Epidermal melanocyte (primary cell): ENCODE results near the gene AGMAT.

ENCODE experiments used
- DNase-seq: peaks from one replicate; pipeline ENCODE4 v3.0.0; 2011; ENCODE audit warnings: low spot score; ENCODE audit not compliant: insufficient read length

Gene AGMAT

DNA sequence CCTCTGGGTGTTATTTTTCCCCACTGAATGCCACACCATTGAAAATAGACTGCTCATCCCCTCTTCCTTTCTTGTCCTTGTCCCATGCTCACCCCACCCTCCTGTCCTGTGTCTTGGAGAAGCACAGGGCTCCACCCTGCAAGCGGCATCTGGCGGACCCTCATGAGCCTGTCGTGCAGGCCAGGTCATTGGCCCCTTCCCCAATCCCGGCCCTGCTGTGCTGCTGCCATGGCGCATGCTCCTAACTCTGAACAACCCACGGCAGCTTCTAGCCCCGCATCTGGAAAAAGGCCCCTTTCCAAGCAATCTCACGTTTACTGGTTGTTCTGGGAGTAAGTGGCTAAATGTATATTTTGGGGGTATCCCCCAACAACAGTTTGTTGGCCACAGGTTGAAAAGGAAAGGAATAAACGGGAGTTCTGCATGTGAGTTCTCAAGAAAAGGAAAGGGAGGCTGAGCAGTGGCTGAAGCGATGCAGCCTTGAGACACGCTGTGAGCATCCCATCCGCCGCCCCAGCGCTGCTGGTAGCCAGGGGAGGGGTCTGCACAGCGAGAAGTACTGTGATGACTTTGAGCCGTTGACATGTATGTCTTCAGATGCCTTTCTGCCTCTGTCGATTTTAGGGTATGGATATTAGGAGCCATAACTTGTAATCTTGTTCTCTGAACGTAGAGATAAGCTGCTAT lies 16.3 kb downstream of the AGMAT start:
- DNase-seq: no peak

DNA sequence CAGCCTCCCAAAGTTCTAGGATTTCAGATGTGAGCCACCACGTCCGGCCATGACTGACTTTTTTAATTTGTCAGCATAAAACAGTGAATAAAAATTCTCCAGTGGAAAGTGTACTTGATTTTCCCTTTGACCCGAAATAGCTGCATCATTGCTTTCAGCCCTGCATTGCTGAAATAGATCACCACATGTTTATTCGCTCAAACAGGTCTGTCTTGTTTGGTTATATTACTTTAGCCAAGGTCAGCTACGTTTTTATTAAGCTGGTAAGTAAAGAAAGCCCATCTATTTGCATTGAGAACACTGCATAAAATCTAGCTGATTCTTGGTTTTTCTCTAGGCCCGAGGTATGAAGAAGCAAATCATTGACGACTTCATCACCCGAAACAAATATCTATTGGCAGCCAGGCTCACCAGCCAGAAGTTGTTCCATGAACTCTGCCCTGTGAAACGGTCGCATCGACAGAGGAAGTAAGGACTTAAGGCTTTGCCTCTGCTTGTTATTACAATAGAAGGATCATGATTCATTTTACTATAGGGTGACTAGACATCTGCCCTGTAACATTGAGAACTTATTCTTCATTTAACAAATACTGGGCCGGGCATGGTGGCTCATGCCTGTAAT lies 25.6 kb downstream of the AGMAT start:
- no peak for DNase-seq

DNA sequence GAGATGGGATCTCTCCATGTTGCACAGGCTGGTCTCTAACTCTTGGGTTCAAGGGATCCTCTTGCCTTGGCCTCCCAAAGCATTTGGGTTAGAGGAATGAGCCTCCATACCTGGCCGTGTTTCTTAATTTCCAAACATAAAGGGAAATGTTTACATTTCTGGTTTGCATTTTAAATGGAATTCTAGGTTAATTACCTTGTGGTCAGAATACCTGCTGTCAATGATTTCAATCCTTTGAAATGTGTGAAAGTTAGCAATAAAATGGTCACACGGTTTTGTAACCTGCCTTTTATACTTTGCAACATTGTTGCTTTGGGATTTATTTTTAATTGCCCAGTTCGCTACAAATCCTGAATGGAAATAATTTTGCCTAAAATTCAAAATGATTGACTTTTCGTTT lies 26.3 kb downstream of the AGMAT start:
- DNase-seq: no peak

DNA sequence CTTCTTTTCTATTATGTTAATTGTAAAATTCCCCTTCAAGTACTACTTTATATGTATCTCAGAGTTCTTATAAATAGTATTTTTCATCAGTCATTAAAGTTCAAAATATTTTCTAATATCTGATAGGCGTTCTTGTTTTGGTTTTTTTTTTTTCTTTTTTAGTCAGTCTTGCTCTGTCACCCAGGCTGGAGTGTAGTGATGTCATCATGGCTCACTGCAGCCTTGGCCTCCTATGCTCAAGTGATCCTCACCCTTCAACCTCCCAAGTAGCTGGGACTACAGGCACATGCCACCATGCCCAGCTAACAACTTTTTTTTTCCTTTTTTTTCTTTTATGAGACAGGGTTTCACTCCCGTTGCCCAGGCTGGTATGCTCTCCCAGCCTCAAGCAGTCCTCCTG lies 27.3 kb downstream of the AGMAT start:
- DNase-seq: no peak

DNA sequence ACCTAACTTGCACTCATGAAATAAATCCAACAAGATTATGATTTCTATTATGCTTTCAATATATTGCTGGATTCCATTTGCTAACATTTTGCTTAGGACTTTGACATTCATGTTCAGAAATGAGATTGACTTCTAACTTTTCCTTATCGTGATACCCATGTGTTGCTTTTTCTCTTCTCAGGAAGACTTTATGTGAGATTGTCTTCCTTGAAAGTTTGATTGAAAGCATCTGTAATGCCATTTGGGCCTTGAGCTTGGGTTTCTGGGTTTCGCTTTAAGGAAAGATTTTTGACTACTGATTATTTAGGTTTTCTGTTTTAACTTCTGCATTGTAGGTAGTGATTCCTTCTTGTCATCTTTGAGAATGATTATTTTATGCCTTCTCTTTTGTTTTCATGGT lies 27.8 kb downstream of the AGMAT start:
- DNase-seq: no peak

DNA sequence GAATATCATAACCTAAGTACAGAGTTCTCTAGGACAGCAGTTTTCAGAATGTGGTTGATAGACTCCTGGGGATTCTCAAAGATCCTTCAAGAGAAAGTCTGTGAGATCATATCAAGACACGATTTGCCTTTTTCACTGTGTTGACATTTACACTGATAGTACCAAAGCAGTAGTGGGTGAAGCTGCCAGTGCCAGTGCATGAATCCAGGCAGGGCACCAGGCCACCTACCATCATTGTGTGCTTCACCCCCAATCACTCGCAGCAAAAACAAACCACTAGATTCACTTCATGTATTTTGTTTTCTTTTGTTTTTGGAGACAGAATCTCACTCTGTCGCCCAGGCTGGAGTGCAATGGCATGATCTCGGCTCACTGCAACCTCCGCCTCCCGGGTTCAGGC lies 34.3 kb downstream of the AGMAT start:
- no peak for DNase-seq

DNA sequence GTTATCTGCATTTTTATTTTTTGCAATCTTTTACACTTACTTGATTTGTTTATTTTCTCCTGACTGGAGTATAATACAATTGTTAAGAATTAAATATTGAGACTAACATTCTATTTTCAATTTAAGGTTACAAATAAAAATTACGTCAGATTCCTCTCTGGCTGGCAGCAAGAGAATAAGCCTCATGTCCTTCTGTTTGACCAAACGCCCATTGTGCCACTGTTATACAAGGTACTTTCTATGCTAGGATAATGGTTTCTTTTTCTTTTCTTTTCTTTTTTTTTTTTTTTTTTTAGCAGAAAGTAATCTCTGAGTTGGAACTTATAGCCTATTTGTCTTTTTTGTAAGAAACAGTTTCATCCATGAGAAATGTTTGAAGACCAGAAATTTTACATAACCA lies 38.2 kb downstream of the AGMAT start:
- DNase-seq: no peak

DNA sequence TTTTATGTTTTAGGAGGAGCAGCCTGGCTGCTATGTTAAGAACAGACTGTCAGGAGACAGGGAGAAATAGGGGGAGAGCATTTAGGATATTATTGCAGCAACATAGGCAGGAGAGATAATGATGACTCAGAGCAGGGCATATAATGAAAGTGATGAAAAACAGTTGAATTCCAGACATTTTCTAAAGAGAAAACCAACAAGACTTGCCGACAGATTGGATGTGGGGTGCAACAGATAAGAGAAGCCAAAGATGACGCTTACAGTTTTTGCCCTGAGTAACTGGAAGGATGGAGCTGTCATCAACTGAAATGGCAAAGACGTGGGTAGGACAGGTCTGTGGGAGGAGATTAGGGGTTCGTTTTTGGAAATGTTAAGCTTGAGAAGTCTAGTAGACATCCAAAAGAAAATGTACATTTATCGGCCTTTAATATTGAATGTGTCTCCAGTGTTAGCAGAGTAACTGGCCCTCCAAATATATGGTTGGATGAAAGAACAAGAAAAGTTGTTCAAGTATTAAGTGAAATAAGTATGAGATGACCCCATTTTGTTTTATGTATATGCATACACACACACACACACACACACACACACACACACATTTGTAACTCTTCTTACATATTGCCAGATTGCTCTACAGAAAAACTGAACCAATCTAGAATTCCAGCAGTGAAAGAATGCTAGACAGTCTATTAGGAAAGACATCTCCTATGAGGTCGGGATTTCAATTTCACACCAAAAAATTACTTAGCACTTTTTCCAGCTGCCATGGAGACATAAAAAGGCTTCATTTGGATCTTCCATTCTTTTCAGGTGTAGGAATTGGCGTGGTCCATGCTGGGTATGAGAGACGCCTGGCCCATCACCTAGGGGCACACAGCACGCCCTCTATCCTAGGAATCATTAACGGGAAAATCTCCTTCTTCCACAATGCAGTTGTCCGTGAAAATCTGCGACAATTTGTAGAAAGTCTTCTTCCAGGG lies 41.0 kb downstream of the AGMAT start:
- DNase-seq: no peak

DNA sequence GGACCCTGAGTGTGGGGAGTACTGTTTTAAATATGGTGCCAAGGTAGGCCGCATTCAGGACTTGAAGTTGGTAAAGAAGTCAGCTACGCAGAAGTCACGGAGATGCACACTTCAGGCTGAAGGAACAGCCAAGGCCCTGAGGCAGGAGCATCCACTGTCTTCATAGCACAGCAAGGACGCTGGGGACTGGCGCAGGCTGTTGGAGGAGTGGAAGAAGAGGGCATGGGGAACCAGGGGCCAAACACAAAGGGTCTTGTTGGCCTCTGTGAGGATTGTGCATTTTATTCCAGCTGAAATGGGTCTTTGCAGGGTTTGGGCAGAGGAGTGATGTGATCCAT lies 41.6 kb downstream of the AGMAT start:
- DNase-seq: no peak

DNA sequence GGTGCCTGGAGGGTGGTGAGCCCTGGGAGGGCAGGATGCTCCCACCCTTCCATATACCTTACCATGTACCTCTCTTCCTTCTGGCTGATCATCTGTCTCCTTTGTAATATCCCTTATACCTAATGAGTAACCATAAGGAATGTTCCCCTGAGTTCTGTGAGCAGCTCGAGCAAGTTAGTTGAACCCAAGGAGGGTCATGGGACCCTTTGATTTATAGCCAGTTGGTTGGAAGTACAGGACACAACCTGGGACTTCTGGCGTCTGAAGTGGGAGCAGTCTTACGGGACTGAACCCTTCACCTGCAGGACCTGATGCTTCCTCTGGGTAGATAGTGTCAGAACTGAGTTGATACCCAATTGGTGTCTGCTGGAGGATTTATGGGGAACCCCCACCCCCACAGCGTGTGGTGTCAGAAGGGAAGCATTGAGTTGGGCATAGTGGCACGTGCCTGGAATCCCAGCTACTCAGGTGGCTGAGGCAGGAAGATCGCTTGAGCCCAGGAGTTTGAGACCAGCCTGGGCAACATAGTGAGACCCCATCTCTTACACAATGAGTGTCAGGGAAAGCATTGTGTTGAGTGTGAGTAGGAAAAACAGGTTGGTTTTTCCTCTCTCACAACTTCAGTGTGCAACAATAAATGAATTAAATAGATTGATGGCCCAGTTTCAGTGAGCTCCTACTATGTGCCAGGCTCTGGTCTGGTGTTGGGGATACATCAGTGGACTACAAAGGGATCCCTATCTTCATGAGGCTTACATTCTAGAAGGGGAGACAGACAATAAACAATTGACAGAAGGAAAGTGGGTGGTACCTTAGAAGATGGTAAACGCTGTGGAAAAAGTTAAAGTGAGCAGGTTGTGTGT lies 42.2 kb downstream of the AGMAT start:
- no peak for DNase-seq

DNA sequence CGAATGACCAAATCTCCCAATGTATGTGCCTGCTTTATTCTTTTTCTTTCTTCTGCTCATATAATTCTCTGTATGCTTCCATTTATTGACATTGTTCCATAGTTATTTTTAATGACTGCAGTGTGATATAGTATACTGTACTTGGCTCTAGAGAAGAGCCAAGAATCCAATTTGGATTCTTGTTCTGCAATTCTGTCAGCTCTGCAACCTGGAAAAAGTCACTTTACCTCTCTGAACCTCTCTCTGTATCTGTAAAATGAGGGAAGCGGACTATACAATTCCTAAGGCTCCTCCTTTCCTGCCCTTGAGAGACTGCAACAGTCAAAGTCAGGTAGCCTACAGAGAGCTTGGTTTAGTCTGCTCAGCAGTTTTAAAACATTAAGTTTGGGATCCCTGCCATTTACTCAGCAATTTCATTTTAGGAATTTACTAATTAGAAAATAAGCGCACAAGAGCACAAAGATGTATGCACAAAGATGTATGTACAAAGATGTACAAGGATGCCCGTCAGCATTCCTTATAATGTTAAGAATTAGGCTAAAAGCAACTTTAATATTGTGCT lies 43.5 kb downstream of the AGMAT start:
- DNase-seq: no peak

DNA sequence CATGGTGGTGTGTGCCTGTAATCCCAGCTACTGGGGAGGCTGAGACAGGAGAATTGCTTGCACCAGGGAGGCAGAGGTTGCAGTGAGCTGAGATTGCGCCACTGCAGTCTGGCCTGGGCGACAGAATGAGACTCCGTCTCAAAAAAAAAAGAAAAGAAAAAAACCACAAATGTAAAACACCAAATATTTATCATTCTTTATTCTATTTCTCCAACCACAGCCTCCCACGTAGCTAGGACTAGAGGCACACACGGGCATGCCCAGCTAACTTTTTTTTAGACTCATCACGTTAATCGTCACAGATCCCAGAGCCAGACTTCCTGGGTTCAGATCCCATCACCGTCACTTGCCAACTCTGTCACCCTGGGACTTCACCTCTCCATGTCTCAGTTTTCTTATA lies 44.7 kb downstream of the AGMAT start:
- no peak for DNase-seq

DNA sequence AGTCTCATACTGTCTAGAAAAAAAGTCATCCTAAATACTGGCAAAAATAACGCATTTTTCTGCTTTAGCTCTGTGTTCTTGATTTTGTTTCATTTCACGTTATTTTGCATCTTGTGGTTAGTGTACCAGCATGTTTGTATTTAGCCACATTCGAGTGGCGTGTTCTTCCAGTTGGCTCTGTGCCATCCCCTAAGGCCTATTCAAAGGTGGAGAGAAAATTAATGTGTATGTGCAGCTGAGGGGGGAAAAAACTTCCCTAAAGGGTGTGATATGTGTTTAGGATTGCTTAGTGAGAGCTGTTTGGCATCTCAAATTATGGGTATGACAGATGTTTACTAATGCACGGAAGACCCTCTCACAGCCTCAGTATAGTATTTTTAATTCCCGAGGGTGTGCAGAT lies 46.1 kb downstream of the AGMAT start:
- DNase-seq: no peak

DNA sequence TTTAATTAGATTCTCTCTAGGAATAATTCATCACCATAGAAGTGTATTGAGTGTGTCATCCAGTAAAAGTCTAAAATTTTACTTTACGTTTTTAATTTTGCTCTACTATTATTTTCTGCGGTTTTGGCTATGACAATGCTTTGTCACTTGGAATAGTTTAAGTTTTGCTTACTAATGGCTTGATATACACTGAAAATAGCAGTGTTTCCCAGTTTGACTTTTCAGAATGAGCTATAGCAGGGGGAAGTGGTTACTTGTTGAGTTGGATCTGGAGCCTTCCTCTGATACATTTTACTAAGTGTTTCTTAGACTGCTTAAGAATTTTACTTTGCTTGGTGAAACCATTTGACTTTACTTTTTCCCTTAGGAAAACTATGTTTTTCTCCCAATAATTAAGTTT lies 53.2 kb downstream of the AGMAT start:
- DNase-seq: no peak

DNA sequence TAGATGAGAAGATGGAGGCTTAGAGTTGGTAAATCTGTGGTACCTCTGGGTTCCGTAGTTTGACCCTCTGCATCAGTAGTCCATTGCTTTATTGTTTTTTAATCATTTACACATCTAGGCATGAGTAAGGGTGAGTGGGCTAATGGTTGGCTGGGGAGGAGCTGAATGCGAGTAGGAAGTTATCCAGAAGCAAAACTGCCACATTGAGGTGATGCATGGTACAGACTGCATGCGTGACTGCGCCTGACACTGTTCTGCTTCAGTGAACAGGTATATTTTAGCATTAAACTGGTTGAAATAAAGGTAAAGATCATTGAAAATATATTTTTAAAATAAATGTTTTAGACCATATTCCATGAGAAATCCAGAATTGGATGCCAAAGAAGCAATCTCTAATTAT lies 53.8 kb downstream of the AGMAT start:
- DNase-seq: no peak

DNA sequence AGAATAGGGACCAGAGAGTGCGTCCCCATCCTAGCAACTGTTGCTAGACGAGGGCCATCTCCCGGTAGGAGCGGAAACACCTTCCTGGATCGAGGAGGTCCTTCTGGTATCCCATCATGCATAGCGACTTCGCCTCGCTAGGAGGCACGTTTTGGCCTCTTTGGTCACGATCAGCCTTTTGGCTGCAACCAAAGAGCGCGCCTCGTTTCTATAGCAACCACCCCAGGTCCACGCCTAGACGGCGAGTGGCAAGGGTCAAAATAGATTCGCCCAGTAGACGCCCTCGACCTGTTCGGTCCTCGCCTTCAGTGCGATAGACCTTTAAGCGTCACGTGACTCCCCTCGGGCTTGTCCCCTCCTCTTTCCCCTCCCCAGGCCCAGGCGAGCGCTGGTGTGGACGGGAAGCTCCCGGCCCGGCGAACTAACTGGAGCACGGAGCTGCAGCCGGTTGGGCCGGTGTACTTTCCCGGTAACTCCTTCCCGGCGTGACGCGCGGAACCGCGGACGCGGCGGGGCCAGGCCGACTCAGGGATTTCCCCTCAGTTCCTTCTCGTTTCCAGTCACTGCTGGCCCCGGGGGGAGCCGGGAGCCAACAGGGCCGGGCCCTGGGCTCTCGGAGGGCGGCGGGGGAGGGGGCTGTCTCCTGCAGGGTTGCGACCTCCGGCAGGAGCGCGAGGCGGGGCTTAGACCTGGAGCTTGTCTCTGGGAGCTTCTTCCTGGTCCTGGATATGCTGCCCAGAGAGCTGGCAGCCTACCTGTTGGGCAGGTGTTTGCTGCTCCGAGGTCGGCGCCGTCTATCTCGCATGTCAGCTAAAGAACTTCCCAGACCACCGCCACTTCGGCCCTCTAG lies 58.1 kb downstream of the AGMAT start, which contains the start of gene DNAJC16:
Gene DNAJC16 (plus strand): TSS at position 359 of the 850 bp plus-strand sequence. CDS start 2,258 bp downstream, outside the sequence.
- peak; percentile 85 for DNase-seq

DNA sequence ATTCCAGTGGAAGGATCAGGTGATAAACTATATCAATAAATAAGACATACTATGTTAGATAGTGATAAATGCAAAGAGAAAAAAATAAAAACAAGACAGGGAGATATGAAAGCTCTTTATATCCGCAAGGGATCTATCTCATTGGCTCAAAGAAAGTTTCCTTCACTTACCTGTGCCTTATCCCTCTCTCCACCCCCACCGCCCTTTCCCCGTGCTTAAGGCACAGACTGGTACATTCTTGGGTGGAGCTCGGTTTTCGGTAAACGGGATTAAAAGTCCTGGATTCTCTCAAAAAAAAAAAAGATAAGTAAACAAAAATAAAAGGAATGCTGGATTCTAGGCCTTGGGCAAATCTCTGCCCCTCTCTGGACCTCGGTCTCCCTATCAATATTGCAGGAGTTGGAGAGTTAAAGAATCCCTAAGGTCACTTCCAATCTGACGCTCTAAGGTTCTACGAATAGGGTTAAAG lies 58.8 kb downstream of the AGMAT start:
- no peak for DNase-seq

DNA sequence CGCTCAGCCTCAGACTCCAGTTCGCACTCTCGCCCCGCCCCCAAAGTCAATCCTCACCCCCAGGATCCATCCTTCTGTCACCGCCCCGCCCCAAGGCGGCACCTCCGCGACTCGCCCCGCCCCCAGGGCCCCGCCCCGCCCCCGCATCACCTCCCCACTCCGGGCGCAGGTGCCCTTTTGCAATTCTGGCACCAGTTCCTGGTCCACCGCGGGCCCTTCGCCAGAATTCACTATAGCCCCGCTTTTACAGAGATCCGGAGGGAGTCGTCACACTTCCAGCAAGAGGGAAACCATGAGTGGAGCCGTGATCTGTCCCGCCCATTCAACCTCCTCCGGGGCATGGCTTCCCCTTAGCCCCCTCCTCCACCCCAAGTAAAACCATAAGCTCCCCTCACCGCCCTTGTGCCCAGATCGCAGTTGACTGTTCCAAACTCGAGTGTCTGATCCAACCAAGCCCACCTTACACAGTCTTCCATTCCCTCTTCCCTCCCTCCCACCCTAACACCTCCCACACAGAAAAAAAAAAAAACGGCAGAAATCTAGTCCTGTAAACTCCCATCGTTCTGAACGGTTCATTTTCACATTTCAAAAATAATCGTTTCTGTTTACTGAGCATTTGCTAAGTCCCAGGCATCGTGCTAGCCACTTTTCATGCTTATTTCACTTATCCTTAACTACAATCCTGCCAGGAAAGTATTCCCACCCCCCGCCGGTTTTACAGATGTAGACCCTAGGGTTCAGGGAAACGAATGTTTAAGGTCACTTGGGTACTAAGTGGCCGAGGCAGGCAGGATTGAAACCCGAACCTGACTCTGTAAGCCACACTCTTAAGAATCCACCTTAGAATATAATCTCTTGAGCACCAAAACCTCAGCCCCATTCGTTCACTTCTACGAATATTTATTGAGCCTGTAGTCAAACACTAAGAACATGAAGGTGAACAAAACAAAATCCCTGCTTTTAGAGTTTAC lies 59.5 kb downstream of the AGMAT start:
- DNase-seq: peak; percentile 89
